Epithelial cell of proximal tubule (primary cell): Measurements from ENCODE around the gene KCNJ2. TPM values are rescaled to one million over a fixed set of nuclear protein-coding genes. Genes with fewer than 3 reads are reported as not detected.

Experiments
- DNase-seq: peaks from one replicate; pipeline ENCODE4 v3.0.0-alpha.2; 2011; ENCODE audit warnings: low read depth
- H3K4me3 ChIP-seq: 2 replicates; pipeline ENCODE4 v1.5.1; 2011; ENCODE audit warnings: low read depth, mild to moderate bottlenecking, low read length
- total RNA-seq: library from RNA; depleted of rRNA; stranded (reverse); fragments of >200 nt; gene quantifications from 2 replicates; pipeline ENCODE4 v1.2.3, GENCODE V29; 2015
- TF ChIP-seq, protein P1 (sequence below): conservative IDR thresholded peaks from 2 replicates; pipeline ENCODE4 v1.5.1; 2012; ENCODE audit warnings: low read depth, mild to moderate bottlenecking, low read length

Gene KCNJ2
- total RNA-seq, 1 donor from 2014 or later, result 0.29 TPM

GRCh38 chr17:70225276-70225675 is 55.9 kb downstream of the KCNJ2 start:
- no peak overlapping the region for H3K4me3 ChIP-seq
- TF ChIP-seq, protein P1, sequence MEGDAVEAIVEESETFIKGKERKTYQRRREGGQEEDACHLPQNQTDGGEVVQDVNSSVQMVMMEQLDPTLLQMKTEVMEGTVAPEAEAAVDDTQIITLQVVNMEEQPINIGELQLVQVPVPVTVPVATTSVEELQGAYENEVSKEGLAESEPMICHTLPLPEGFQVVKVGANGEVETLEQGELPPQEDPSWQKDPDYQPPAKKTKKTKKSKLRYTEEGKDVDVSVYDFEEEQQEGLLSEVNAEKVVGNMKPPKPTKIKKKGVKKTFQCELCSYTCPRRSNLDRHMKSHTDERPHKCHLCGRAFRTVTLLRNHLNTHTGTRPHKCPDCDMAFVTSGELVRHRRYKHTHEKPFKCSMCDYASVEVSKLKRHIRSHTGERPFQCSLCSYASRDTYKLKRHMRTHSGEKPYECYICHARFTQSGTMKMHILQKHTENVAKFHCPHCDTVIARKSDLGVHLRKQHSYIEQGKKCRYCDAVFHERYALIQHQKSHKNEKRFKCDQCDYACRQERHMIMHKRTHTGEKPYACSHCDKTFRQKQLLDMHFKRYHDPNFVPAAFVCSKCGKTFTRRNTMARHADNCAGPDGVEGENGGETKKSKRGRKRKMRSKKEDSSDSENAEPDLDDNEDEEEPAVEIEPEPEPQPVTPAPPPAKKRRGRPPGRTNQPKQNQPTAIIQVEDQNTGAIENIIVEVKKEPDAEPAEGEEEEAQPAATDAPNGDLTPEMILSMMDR, result no peak
- no peak for DNase-seq

Other genes with a start within 250 kb of the KCNJ2 start
- gene KCNJ16, start 94.3 kb upstream of the KCNJ2 start, total RNA-seq, result 7.2 and 25.9 TPM in 2 replicates